GM12892 (cell line): ENCODE results near the gene CBFA2T2.
"Not testable (repeated sequence)": the region's sequence is repeated elsewhere in the genome, so short reads cannot be mapped to it uniquely, and the experiment has no call there.

Experiments
- DNase-seq: peaks from one replicate; pipeline ENCODE4 v3.0.0; 2011; ENCODE audit not compliant: insufficient read length
- FAIRE-seq: peaks from 2 replicates; lab custom pipeline; 2011; peaks lifted over from hg19 to GRCh38; lab: Jason Lieb, UNC
- POLR2A ChIP-seq: IDR thresholded peaks from 2 replicates; pipeline ENCODE4 v1.6.1; 2011; ENCODE audit warnings: low read depth, low read length, control low read depth
- POLR2AphosphoS5 ChIP-seq: IDR thresholded peaks from 2 replicates; pipeline ENCODE4 v1.6.1; 2011; ENCODE audit warnings: low read depth, low read length, control low read depth
- TAF1 ChIP-seq: IDR thresholded peaks from 2 replicates; pipeline ENCODE4 v1.6.1; 2011; ENCODE audit warnings: low read depth, mild to moderate bottlenecking, control low read depth, low read length, borderline replicate concordance

The CBFA2T2 gene

GRCh38 chr20:33686984-33687366, 197.1 kb downstream of the CBFA2T2 start:
- FAIRE-seq (no peak), DNase-seq (no peak)
- no peak for TF ChIP-seq POLR2A
- TF ChIP-seq TAF1, result no peak
- no peak for TF ChIP-seq POLR2AphosphoS5

- DNase-seq (no peak), FAIRE-seq (no peak)
- TF ChIP-seq POLR2A (no peak), POLR2AphosphoS5 (no peak), TAF1 (no peak)
Measured at GRCh38 chr20:33687370-33687915, 197.5 kb downstream of the CBFA2T2 start.

GRCh38 chr20:33687993-33688937, 198.4 kb downstream of the CBFA2T2 start:
- FAIRE-seq, result no peak
- TF ChIP-seq POLR2A (no peak), POLR2AphosphoS5 (no peak), TAF1 (no peak)
- DNase-seq, result no peak

GRCh38 chr20:33688938-33689424, 199.1 kb downstream of the CBFA2T2 start:
- no peak for DNase-seq

GRCh38 chr20:33689493-33689892, 199.6 kb downstream of the CBFA2T2 start:
- DNase-seq (no peak), FAIRE-seq (no peak)
- TF ChIP-seq TAF1 (no peak), POLR2A (no peak), POLR2AphosphoS5 (no peak)

More at GRCh38 chr20:33688938-33689424, 199.1 kb downstream of the CBFA2T2 start:
- no peak for FAIRE-seq
- TF ChIP-seq POLR2A, result no peak
- no peak for TF ChIP-seq TAF1
- TF ChIP-seq POLR2AphosphoS5, result no peak

DNA sequence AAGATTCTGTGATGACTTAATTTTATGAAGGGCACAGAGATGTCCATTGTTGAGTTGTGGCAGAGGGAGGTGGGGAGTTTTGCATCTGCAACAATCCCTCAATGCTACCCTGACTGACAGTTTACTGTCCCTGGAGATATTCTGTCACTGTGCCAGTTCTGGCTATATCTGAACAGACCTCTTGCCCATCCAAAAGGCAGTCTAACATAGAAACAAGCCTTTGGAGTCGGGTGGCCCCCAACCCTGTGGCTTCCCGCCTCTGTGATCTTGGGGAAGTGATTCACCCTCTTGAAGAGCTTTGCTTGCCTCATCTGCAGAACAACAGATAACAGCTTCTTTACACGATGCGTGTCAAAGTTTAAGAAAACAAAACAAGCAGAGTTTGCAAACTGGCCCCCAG, 200.1 kb downstream of the CBFA2T2 start:
- DNase-seq, result no peak
- no peak for FAIRE-seq
- TF ChIP-seq TAF1, result no peak
- TF ChIP-seq POLR2AphosphoS5, result no peak
- TF ChIP-seq POLR2A, result no peak

GRCh38 chr20:33693289-33693688, 203.4 kb downstream of the CBFA2T2 start:
- TF ChIP-seq TAF1 (no peak), POLR2AphosphoS5 (no peak), POLR2A (no peak)
- FAIRE-seq, result no peak
- DNase-seq, result no peak

DNA sequence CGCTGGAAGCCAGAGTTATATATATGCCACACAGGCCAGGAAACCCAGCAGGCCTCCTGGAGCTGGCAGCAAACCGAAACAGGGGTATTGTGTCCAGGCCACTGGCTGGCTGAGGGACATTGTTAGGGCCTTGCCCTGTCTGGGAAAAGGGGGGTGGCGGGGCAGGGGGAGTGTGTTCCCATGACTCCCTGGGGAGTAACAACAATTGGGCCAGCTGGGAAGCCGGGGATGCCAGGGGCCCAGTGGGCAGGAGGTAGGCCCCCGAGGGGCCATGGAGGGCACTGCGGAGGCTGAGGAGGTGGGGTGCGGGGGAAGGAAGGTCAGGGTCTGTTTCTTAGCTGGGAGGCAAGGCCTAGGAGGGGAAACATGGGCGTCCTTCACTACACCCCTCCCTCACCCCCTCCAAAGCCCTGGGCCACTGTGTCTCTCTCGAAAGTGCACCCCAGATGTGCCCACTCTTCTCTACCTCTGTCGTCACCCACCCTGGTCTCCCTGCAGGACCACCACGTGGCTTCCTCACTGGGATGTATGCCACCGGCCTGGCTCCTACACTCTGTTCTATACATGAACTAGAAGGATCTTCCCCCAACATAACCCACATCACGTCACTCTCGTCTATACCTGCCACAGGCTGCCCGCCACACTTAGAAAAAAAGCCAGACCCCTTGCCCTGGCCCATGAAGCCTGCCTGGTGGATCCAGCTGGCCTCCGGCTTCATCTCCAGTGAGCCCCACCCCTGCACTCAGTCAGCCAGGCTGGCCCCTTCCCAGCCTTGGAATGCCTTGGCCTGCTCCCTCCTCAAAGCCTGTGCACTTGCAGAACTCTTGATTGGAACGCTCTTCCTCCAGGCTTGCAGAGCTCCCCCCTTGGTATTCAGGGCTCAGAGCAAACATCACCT, 204.1 kb downstream of the CBFA2T2 start:
- no peak for TF ChIP-seq POLR2AphosphoS5
- no peak for TF ChIP-seq TAF1
- TF ChIP-seq POLR2A, result no peak
- DNase-seq (no peak), FAIRE-seq (no peak)

DNA sequence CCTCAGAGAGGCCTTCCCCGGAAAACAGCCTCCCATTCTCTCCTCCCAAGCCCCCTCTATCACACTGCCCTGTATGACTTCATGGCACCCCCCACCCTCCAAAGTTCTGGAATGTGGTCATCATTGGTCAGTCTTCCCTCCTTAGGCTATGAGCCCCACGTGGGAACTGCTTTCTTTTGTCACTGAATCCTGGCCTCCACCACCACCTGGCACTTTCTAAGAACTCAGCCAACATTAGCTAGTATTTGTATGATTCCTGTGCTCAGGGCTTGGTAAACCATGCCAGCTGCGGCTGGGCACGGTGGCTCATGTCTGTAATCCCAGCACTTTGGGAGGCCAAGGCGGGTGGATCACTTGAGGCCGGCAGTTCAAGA, 204.7 kb downstream of the CBFA2T2 start:
- DNase-seq, result no peak
- FAIRE-seq, result no peak
- TF ChIP-seq TAF1 (no peak), POLR2A (no peak), POLR2AphosphoS5 (no peak)

DNA sequence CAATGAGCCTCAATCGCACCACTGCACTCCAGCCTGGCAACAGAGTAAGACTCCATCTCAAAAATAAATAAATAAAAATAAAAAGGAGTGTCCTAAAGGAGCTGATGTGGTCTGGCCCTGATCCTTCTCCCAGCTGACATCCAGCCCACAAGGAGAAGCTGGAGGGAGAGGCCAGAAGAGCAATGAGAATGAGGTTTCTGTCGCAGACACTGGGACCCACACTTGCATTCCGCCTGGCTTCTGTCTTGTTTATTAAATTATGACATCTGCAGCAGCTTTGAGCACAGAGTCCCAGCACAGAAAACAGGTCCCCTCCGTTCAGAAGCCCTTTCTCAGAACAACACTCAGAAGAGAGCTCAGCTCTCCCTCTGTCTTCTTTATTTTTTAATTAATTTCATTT, 206.6 kb downstream of the CBFA2T2 start:
- TF ChIP-seq TAF1 (no peak), POLR2AphosphoS5 (no peak), POLR2A (no peak)
- no peak for DNase-seq
- FAIRE-seq, result no peak

DNA sequence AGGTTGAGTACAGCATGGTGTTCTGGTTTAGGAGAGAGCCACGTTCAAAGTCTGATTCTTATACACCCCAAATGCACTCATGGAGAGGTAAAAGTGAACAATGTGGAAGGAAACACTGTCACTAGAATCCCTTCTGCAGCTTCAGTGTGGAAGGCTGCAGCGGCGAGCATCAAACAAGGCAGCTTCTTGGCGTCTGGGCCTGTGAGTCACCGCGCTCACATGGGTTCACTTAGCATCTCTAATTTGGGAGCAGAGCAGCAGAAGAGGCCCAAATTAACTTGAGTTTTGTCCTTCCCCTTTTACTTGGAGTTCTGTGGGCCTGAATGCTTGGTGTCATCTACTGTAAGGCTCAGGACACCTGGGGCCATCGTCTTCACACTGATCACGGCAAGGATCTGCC, 207.2 kb downstream of the CBFA2T2 start:
- no peak for FAIRE-seq
- TF ChIP-seq POLR2A, result no peak
- no peak for TF ChIP-seq TAF1
- TF ChIP-seq POLR2AphosphoS5, result no peak
- DNase-seq, result no peak

- DNase-seq, FAIRE-seq: not testable (repeated sequence)
Measured at GRCh38 chr20:33698966-33699365, 209.1 kb downstream of the CBFA2T2 start.
